Ishikawa (cell line): ENCODE measurements around the gene DAD1.

Source experiments
- CEBPB ChIP-seq: IDR thresholded peaks from 2 replicates; pipeline ENCODE4 v1.6.1; 2012
- CREB1 ChIP-seq: IDR thresholded peaks from 2 replicates; pipeline ENCODE4 v1.6.1; 2012; ENCODE audit warnings: low read depth
- EGR1 ChIP-seq: IDR thresholded peaks from 2 replicates; pipeline ENCODE4 v1.6.1; 2012
- EP300 ChIP-seq: IDR thresholded peaks from 2 replicates; pipeline ENCODE4 v1.6.1; 2012; ENCODE audit warnings: borderline replicate concordance
- FOXM1 ChIP-seq: IDR thresholded peaks from 2 replicates; pipeline ENCODE4 v1.6.1; 2012; ENCODE audit warnings: low read depth, borderline replicate concordance
- MAX ChIP-seq: IDR thresholded peaks from 2 replicates; pipeline ENCODE4 v1.6.1; 2012
- NFIC ChIP-seq: IDR thresholded peaks from 2 replicates; pipeline ENCODE4 v1.6.1; 2012
- RAD21 ChIP-seq: IDR thresholded peaks from 2 replicates; pipeline ENCODE4 v1.6.1; 2012; ENCODE audit warnings: low read depth
- REST ChIP-seq: IDR thresholded peaks from 2 replicates; pipeline ENCODE4 v1.6.1; 2012; ENCODE audit warnings: low read depth, mild to moderate bottlenecking
- TAF1 ChIP-seq: IDR thresholded peaks from 2 replicates; pipeline ENCODE4 v1.6.1; 2012; ENCODE audit warnings: low read depth, mild to moderate bottlenecking
- TCF12 ChIP-seq: IDR thresholded peaks from 2 replicates; pipeline ENCODE4 v1.6.1; 2012; ENCODE audit warnings: low read depth
- TEAD4 ChIP-seq: IDR thresholded peaks from 2 replicates; pipeline ENCODE4 v1.6.1; 2012
- USF1 ChIP-seq: IDR thresholded peaks from 2 replicates; pipeline ENCODE4 v1.6.1; 2012
- YY1 ChIP-seq: IDR thresholded peaks from 2 replicates; pipeline ENCODE4 v1.6.1; 2012; ENCODE audit warnings: low read depth
- ZBTB7A ChIP-seq: IDR thresholded peaks from 2 replicates; pipeline ENCODE4 v1.6.1; 2012; ENCODE audit warnings: low read depth

The DAD1 gene

GRCh38 chr14:22561661-22562579 is 27.1 kb downstream of the DAD1 start:
- TF ChIP-seq TEAD4, result no peak
- no peak for TF ChIP-seq EP300
- no peak for TF ChIP-seq CEBPB

- TF ChIP-seq TCF12 (no peak), YY1 (no peak), REST (no peak), TAF1 (no peak), EP300 (no peak), NFIC (no peak), ZBTB7A (no peak), EGR1 (no peak), CEBPB (no peak)
Measured at GRCh38 chr14:22561366-22561660, 27.7 kb downstream of the DAD1 start.

GRCh38 chr14:22560662-22561365 is 28.2 kb downstream of the DAD1 start:
- TF ChIP-seq TEAD4 (no peak), ZBTB7A (no peak), TAF1 (no peak), TCF12 (no peak), REST (no peak), NFIC (no peak), YY1 (no peak), CREB1 (no peak), FOXM1 (no peak), MAX (no peak), CEBPB (no peak), RAD21 (no peak), EGR1 (no peak), USF1 (no peak), EP300 (no peak)

- TF ChIP-seq TCF12 (no peak), REST (no peak), MAX (no peak), CEBPB (no peak), TEAD4 (no peak), ZBTB7A (no peak), CREB1 (no peak), YY1 (no peak)
Measured at GRCh38 chr14:22559041-22559440, 30.0 kb downstream of the DAD1 start.
